ENCODE results near the gene ASIC4.
A peak's percentile ranks its signal among the peaks of the same experiment; 100 is the strongest.

Gene ASIC4

DNA sequence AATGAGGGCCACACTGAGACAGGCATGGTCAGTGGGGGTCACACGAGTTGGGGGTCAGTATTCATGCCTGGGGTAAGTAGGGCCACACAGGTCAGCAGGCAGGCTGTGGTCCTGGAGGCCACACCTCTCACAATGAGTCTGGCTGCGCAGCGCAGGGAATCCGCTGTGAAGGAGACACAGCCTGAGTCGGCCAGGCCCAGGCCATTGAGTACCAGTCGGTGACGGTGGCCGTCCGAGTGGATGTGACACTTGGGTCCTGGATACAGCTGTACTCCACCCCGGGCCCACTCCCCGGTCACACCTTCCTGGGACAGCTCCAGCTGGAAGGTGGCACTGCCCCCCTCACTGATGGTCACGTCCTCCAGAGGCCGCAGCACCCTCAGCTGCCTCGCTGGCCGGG is 40.1 kb downstream of the ASIC4 start:
- DNase-seq = no peak

- DNase-seq = no peak
These were observed 41.7 kb downstream of the ASIC4 start for GRCh38 chr2:219555956-219556355.

DNA sequence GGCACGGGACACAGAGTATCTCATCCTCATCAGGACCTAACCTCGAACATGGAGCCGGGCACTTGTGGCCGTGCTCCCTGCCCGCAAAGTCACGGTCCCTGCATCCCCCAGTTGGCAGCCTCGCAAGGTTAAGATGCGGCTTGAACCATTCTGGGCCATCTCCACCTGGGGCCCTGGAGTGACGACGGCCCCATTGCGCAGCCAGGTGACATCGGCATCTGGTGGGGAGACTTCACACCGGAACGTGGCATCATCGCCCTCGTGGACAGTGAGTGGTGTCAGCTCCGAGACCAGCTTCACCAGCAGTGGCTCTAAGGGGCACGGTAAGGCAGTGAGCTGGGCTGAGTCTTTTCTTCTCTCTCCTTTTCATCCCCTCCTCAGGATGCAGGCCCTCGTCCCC is 42.1 kb downstream of the ASIC4 start:
- DNase-seq = no peak

GRCh38 chr2:219557320-219557719 is 43.0 kb downstream of the ASIC4 start:
- DNase-seq = no peak

- DNase-seq = no peak
These were observed 43.8 kb downstream of the ASIC4 start for GRCh38 chr2:219557791-219558785.

GRCh38 chr2:219559156-219559915 is 45.1 kb downstream of the ASIC4 start:
- no peak for DNase-seq

DNA sequence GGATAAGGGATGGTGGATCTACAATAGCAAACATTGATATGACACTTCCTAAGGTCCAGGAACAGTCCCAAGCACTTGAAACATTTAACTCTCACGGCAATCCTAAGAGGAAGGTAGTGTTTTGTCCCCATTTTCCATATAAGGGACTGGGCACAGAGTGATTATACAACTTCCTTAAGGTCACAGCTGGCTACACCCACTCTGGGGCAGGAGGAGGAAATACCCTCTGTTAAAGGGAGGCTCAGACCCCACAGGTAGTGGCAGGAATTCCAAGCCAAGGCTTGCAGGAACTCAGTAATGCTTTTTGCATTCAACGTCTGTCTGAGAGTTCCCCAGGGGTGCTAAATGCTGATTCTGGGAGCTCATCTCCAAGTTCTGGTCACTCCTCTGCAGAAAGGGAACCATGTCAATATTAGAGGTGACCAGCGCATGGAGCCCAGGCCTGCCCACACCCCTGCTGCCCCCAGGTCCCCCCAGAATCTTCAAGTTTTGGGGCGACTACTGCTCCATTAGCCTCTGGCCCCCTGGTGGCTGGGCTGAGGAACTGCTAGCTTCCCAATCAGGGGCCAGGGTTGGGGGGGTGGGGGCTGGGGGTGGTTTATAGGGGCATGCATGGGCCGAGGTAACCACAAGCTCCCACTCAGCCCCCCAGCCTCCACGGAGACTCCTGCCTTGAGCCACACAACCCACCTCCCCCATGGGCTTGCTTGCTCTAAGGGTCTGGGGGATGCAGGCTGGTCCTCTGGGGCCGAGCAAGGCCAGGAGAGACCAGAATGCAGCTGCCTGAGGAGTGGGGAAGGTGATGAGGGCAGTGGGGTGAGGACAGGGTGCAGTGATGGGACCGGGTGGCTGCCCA is 46.0 kb downstream of the ASIC4 start:
- peak; percentile 13 for DNase-seq

- DNase-seq = no peak
These were observed 46.6 kb downstream of the ASIC4 start for GRCh38 chr2:219560893-219561178.

- no peak for DNase-seq
These were observed 47.1 kb downstream of the ASIC4 start for GRCh38 chr2:219561179-219562048.

DNA sequence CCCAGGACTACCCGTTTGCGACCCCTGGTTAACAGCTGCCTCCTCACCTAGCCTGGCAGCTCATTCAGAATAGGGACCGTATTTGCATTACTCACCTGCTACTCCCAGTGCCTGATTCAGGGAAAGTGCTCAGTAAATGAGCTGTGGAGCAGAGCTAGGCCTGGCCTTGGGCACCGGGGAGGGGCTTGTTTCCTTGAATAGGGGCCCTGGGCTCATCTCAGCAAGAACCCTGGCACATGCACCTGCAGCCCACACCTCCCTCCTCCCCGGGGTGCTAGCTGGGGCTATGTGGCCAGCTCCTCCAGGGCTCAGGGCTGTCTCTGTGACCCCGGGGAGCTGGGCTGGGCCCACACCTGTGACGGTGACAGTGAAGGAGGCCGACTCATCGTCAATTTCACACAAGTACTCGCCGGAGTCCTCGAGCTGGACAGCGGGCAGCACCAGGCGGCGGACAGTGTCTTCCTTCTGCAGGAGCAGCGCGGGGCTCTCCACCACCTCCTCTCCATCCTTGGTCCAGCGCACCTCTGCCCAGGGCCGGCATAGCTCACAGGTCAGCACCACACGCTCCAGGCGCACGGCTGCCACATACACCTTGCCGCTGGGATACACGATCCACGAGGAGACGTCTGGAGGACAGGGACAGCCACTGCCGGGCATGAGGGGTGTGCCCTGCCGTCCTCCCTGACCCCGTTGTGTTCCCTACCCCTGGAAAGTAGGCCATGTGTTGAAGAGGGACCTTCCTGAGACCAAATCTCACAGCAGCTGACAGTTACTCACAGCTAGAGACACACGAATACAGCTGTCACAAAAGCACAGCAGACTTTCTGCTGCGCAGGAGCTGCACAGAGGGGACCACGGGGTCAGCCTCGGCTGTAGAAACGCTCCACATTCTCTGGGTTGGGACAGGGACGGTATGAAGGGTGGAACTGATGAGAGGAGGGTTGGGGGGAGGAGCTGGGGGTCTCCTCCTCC is 48.1 kb downstream of the ASIC4 start:
- DNase-seq = no peak

- DNase-seq = no peak
These were observed 49.1 kb downstream of the ASIC4 start for GRCh38 chr2:219563271-219563928.

GRCh38 chr2:219565130-219566080 is 51.1 kb downstream of the ASIC4 start:
- no peak for DNase-seq

- DNase-seq = no peak
These were observed 52.4 kb downstream of the ASIC4 start for GRCh38 chr2:219566640-219567039.

- DNase-seq = no peak
These were observed 52.8 kb downstream of the ASIC4 start for GRCh38 chr2:219567131-219567530.

- DNase-seq = no peak
These were observed 53.6 kb downstream of the ASIC4 start for GRCh38 chr2:219567791-219568361.

DNA sequence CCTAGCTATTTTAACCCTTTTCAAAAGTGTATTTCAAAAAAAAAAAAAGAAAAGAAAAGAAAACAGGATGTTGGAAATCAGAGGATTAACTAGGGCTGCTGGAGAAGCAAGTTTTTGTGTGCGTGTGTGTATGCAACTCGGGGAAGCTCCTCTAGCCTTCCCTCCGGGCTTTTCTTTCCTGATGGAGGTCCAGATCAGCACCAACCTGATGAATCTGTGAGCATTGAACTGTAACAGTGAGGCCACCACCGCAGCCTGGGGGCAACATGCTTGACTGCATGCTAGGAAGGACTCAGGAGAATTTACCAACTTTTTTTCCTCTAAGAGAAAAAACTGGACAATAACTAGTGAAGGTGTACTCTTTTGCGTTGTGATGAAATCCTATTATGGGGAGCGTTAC is 54.8 kb downstream of the ASIC4 start:
- no peak for DNase-seq

DNA sequence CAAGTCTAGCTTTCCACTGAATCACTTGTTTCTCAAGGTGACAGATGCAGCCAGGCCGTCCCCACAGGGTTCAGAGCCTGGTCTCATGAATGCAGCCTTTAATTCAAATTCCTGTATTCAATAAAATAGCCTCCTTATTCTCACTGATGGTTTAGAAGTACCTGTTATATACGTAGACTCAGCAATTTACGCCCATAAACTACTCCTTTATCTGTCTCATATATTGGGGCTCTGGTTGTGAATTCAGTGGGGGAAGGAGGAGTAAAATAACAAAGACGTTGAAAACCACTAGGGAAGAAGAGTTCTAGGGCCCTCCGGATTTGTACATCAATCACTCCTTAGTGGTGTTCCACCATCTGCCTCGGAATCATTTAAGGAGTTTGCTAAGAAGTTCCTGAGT is 55.4 kb downstream of the ASIC4 start:
- no peak for DNase-seq

DNA sequence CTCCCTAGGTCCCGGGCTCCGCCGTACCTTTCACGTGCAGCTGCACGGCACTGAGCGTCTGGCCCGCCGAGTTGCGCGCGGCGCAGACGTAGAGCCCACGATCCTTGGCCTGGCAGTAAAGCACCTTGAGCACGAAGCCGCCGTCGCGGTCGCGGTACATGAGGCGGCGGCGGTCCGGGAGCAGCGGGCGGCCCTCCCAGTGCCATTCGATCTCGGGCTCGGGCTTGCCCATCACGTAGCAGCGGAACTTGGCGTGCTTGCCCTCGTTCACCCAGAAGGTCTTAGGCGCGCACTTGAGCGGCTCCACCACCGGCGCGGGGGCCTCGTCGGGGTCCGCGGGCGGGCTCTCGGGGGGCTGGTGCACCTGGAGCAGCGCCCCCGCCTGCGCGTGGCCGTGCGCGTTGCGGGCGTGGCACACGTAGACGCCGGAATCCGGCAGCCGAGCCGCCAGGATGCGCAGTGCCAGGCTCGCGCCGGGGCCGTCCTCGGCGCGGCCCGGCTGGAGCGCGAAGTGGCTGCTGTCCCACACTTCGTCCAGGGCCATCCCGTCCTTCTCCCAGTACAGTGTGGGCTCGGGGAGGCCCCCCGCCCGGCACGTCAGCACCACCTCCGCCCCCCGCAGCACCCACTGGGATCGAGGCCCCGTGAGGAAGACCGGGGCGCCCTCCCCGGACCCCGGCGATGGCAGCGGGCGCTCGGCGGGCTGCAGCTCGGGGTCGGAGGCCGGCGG is 56.1 kb downstream of the ASIC4 start:
- no peak for DNase-seq

Data from suppressor macrophage treated with lipopolysaccharide for 4 hours (primary cell).